CD8-positive, alpha-beta memory T cell (primary cell): ENCODE measurements around the gene GGN. TPM values are rescaled to one million over a fixed set of nuclear protein-coding genes. Genes with fewer than 3 reads are reported as not detected.
A peak's percentile ranks its signal among the peaks of the same experiment; 100 is the strongest.

Experiments used
- CTCF ChIA-PET: fragments of 350-600 bp; sonication (Branson Sonifier 250); formaldehyde crosslinking; loops from one replicate; lab custom pipeline; 2021; ENCODE audit warnings: antibody characterized with exemption; lab: Charles Lee
- POLR2A ChIA-PET: fragments of 350-600 bp; sonication (Branson Sonifier 250); formaldehyde crosslinking; loops from one replicate; lab custom pipeline; 2021; ENCODE audit warnings: antibody characterized with exemption; lab: Charles Lee
- DNase-seq, 5 donors: peaks; one replicate each; pipeline versions ENCODE4 v3.0.0 to v3.0.0-alpha.2; 2020 to 2022; ENCODE audit warnings: mixed read lengths in 1 of 5
- H3K27ac ChIP-seq: one replicate; pipeline ENCODE4 v1.7.0; 2013; ENCODE audit warnings: low read depth, mild to moderate bottlenecking, low read length, moderate library complexity
- H3K27me3 ChIP-seq: 2 replicates; pipeline ENCODE4 v1.7.0; 2013; ENCODE audit warnings: low read length, mild to moderate bottlenecking; ENCODE audit not compliant: insufficient read depth, poor library complexity, severe bottlenecking
- H3K36me3 ChIP-seq: 2 replicates; pipeline ENCODE4 v1.7.0; 2013; ENCODE audit warnings: mild to moderate bottlenecking, low read length, moderate library complexity; ENCODE audit not compliant: insufficient read depth
- H3K4me1 ChIP-seq: 2 replicates; pipeline ENCODE4 v1.7.0; 2013; ENCODE audit warnings: mild to moderate bottlenecking, low read length, moderate library complexity; ENCODE audit not compliant: insufficient read depth
- H3K4me3 ChIP-seq: 2 replicates; pipeline ENCODE4 v1.7.0; 2013; ENCODE audit warnings: mild to moderate bottlenecking, low read length
- H3K9me3 ChIP-seq: 2 replicates; pipeline ENCODE4 v1.7.0; 2013; ENCODE audit warnings: mild to moderate bottlenecking, low read length
- H3K27ac Mint-ChIP-seq, 8 donors: one replicate each; pipeline ENCODE4 v1.8.0; 2020 to 2021; ENCODE audit warnings: mixed read lengths in 8 of 8, mild to moderate bottlenecking in 6 of 8, inconsistent platforms in 3 of 8, moderate library complexity in 3 of 8
- H3K27me3 Mint-ChIP-seq, 2 donors: one replicate each; pipeline ENCODE4 v1.8.0; 2020 to 2021; ENCODE audit warnings: mixed read lengths in 2 of 2, mild to moderate bottlenecking in 1 of 2, moderate library complexity in 1 of 2
- H3K36me3 Mint-ChIP-seq, 3 donors: one replicate each; pipeline ENCODE4 v1.8.0; 2020 to 2021; ENCODE audit warnings: mixed read lengths in 3 of 3, inconsistent platforms in 1 of 3, mild to moderate bottlenecking in 1 of 3
- H3K4me1 Mint-ChIP-seq, 3 donors: one replicate each; pipeline ENCODE4 v1.8.0; 2020 to 2021; ENCODE audit warnings: mixed read lengths in 3 of 3, inconsistent platforms in 1 of 3, mild to moderate bottlenecking in 1 of 3
- H3K4me3 Mint-ChIP-seq, 7 donors: one replicate each; pipeline ENCODE4 v1.8.0; 2020 to 2021; ENCODE audit warnings: mixed read lengths in 7 of 7, mild to moderate bottlenecking in 6 of 7, moderate library complexity in 4 of 7, inconsistent platforms in 2 of 7
- H3K9me3 Mint-ChIP-seq, 5 donors: one replicate each; pipeline ENCODE4 v1.8.0; 2020 to 2022; ENCODE audit warnings: mixed read lengths in 5 of 5, mild to moderate bottlenecking in 3 of 5, moderate library complexity in 2 of 5, inconsistent platforms in 1 of 5
- polyA plus RNA-seq: library from polyadenylated mRNA; unstranded; fragments of 300-500 nt; fragmentation: Illumina TruSeq; gene quantifications from one replicate; pipeline ENCODE4 v1.2.3, GENCODE V29; 2021
- total RNA-seq, 2 experiments: library from RNA; stranded (reverse); gene quantifications; one replicate each; pipeline ENCODE4 v1.2.3, GENCODE V29; 2021

GGN gene
- total and polyA plus RNA-seq, 3 experiments from 2014 or later = 0.15 TPM; not detected in 2

- no peak overlapping the region for H3K27ac Mint-ChIP-seq
- Histone ChIP-seq H3K4me3 (no peak overlapping the region), H3K4me1 (peaks cover 12% of the 10 kb centered on the region), H3K9me3 (no peaks in the 10 kb centered on the region), H3K27me3 (no peaks in the 10 kb centered on the region), H3K36me3 (no peaks in the 10 kb centered on the region), H3K27ac (no peak overlapping the region)
- H3K9me3 Mint-ChIP-seq = no peaks in the 10 kb centered on the region
- peak overlapping the region; percentile 38 to 87 (median 82) for H3K4me3 Mint-ChIP-seq
- CTCF ChIA-PET = interaction anchor here (0.7 to 2.0 kb wide), 4 partner anchors 14 to 54 kb away, joined by 3 to 7 read pairs (median 4); partner anchors contain the start of genes CATSPERG, FAM98C and PSMD8
- POLR2A ChIA-PET = interaction anchor here (1.0 kb wide), 1 partner anchor 24 kb away, joined by 4 read pairs; the partner anchor contains the start of gene CATSPERG
- no peak for DNase-seq
- H3K36me3 Mint-ChIP-seq = no peaks in the 10 kb centered on the region
- peaks cover 0 to 10% of the 10 kb centered on the region in 2 donors for H3K27me3 Mint-ChIP-seq
- H3K4me1 Mint-ChIP-seq = peaks cover 8 to 22% (median 13%) of the 10 kb centered on the region in 3 donors
Measured at GRCh38 chr19:38360351-38360750, 27.5 kb downstream of the GGN start.

GRCh38 chr19:38359242-38360021 lies 28.4 kb downstream of the GGN start:
- DNase-seq = no peak
- H3K27me3 Mint-ChIP-seq = peaks cover 0 to 10% of the 10 kb centered on the region in 2 donors
- peaks cover 8 to 22% (median 13%) of the 10 kb centered on the region in 3 donors for H3K4me1 Mint-ChIP-seq
- Histone ChIP-seq H3K27me3 (no peaks in the 10 kb centered on the region), H3K36me3 (no peaks in the 10 kb centered on the region), H3K4me1 (peaks cover 12% of the 10 kb centered on the region), H3K9me3 (no peaks in the 10 kb centered on the region), H3K4me3 (no peak overlapping the region), H3K27ac (no peak overlapping the region)
- H3K36me3 Mint-ChIP-seq = no peaks in the 10 kb centered on the region
- peak overlapping the region in 3 of 7 donors; percentile 43 to 71 (median 43) for H3K4me3 Mint-ChIP-seq
- POLR2A ChIA-PET = no interaction called here
- H3K27ac Mint-ChIP-seq = peak overlapping the region in 1 of 8 donors; percentile 82
- CTCF ChIA-PET = interaction anchor here (1.6 kb wide), 1 partner anchor 15 kb away, joined by 4 read pairs; the partner anchor contains the start of gene PSMD8
- no peaks in the 10 kb centered on the region for H3K9me3 Mint-ChIP-seq

- DNase-seq = no peak
- H3K36me3 ChIP-seq = no peaks in the 10 kb centered on the region
- no peaks in the 10 kb centered on the region for H3K9me3 ChIP-seq
- no peaks in the 10 kb centered on the region for H3K27me3 ChIP-seq
- Mint-ChIP-seq H3K4me1 (peaks cover 8 to 19% (median 13%) of the 10 kb centered on the region in 3 donors), H3K27ac (peak overlapping the region in 1 of 8 donors; percentile 40), H3K9me3 (no peaks in the 10 kb centered on the region), H3K36me3 (no peaks in the 10 kb centered on the region), H3K4me3 (no peak overlapping the region), H3K27me3 (peaks cover 3 to 10% of the 10 kb centered on the region in 2 donors)
- no peak overlapping the region for H3K27ac ChIP-seq
- ChIA-PET CTCF (no interaction called here), POLR2A (no interaction called here)
- H3K4me3 ChIP-seq = no peak overlapping the region
- H3K4me1 ChIP-seq = peaks cover 11% of the 10 kb centered on the region
Measured at GRCh38 chr19:38358071-38358470, 29.8 kb downstream of the GGN start.

- peaks cover 5 to 7% of the 10 kb centered on the region in 2 donors for H3K27me3 Mint-ChIP-seq
- peak overlapping the region in 1 of 8 donors; percentile 65 for H3K27ac Mint-ChIP-seq
- ChIA-PET CTCF (no interaction called here), POLR2A (no interaction called here)
- peaks cover 3 to 8% (median 4%) of the 10 kb centered on the region in 3 donors for H3K4me1 Mint-ChIP-seq
- Histone ChIP-seq H3K9me3 (no peaks in the 10 kb centered on the region), H3K4me3 (no peak overlapping the region), H3K4me1 (no peaks in the 10 kb centered on the region), H3K27ac (no peak overlapping the region), H3K27me3 (no peaks in the 10 kb centered on the region), H3K36me3 (no peaks in the 10 kb centered on the region)
- DNase-seq = no peak
- H3K4me3 Mint-ChIP-seq = no peak overlapping the region
- no peaks in the 10 kb centered on the region for H3K36me3 Mint-ChIP-seq
- no peaks in the 10 kb centered on the region for H3K9me3 Mint-ChIP-seq
Measured at GRCh38 chr19:38355728-38356725, 31.8 kb downstream of the GGN start.

GRCh38 chr19:38352611-38353010 lies 35.2 kb downstream of the GGN start:
- no peak for DNase-seq
- Histone ChIP-seq H3K4me3 (no peak overlapping the region), H3K27me3 (no peaks in the 10 kb centered on the region), H3K27ac (no peak overlapping the region), H3K9me3 (no peaks in the 10 kb centered on the region), H3K36me3 (no peaks in the 10 kb centered on the region), H3K4me1 (no peaks in the 10 kb centered on the region)
- peaks cover 3 to 5% of the 10 kb centered on the region in 2 donors for H3K27me3 Mint-ChIP-seq
- POLR2A ChIA-PET = interaction anchor here (0.6 kb wide), 1 partner anchor 550 kb away, joined by 3 read pairs; no protein-coding TSS in a partner anchor
- no peaks in the 10 kb centered on the region for H3K4me1 Mint-ChIP-seq
- CTCF ChIA-PET = interaction anchor here (1.0 kb wide), 1 partner anchor 22 kb away, joined by 3 read pairs; the partner anchor contains the start of gene PSMD8
- no peak overlapping the region for H3K27ac Mint-ChIP-seq
- no peaks in the 10 kb centered on the region for H3K36me3 Mint-ChIP-seq
- no peaks in the 10 kb centered on the region for H3K9me3 Mint-ChIP-seq
- no peak overlapping the region for H3K4me3 Mint-ChIP-seq

- H3K36me3 ChIP-seq = no peaks in the 10 kb centered on the region
- H3K9me3 ChIP-seq = no peaks in the 10 kb centered on the region
- Mint-ChIP-seq H3K4me3 (no peak overlapping the region), H3K36me3 (no peaks in the 10 kb centered on the region), H3K4me1 (no peaks in the 10 kb centered on the region), H3K9me3 (no peaks in the 10 kb centered on the region), H3K27me3 (peaks cover 3 to 5% of the 10 kb centered on the region in 2 donors), H3K27ac (no peak overlapping the region)
- POLR2A ChIA-PET = no interaction called here
- no peaks in the 10 kb centered on the region for H3K27me3 ChIP-seq
- no peak overlapping the region for H3K27ac ChIP-seq
- H3K4me3 ChIP-seq = no peak overlapping the region
- CTCF ChIA-PET = interaction anchor here (1.0 kb wide), 1 partner anchor 22 kb away, joined by 3 read pairs; the partner anchor contains the start of gene PSMD8
- DNase-seq = no peak
- H3K4me1 ChIP-seq = no peaks in the 10 kb centered on the region
Measured at GRCh38 chr19:38351865-38352395, 35.9 kb downstream of the GGN start.

- ChIA-PET POLR2A (no interaction called here), CTCF (no interaction called here)
- Mint-ChIP-seq H3K36me3 (peaks cover 0 to 6% (median 0%) of the 10 kb centered on the region in 3 donors), H3K4me1 (no peaks in the 10 kb centered on the region), H3K27ac (no peak overlapping the region), H3K9me3 (no peaks in the 10 kb centered on the region), H3K4me3 (no peak overlapping the region), H3K27me3 (peaks cover 0 to 5% of the 10 kb centered on the region in 2 donors)
- Histone ChIP-seq H3K27ac (no peak overlapping the region), H3K4me1 (no peaks in the 10 kb centered on the region), H3K4me3 (no peak overlapping the region), H3K36me3 (no peaks in the 10 kb centered on the region), H3K27me3 (no peaks in the 10 kb centered on the region), H3K9me3 (no peaks in the 10 kb centered on the region)
- DNase-seq = no peak
Measured at GRCh38 chr19:38350883-38351282, 37.0 kb downstream of the GGN start.
